SKM-1 treated with dmso at 0.1 percent for 144 hours (cell line): ENCODE results near the gene FBN3.

Source experiments
- DNase-seq: peaks from one replicate; lab custom pipeline; 2025; ENCODE audit not compliant: unreplicated experiment; lab: John Stamatoyannopoulos, UW

FBN3 gene

DNA sequence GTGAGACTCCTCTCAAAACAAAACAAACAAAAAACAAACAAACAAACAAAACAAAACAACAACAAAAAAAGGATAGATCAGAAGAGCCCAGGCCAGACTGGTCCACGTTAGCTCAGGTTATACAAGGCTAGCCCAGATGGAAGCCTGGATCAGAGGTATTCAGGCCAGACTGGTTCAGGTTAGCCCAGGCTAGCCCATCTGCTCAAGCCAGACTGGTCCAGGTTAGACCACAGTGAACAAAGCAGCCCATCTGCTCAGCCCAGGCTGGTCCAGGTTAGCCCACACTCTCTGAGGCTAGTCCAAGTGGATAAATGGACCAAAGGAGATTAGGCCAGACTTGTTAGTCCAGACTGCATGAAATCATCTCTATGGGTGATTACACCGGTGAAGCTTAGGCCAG is 55.7 kb downstream of the FBN3 start:
- no peak for DNase-seq

DNA sequence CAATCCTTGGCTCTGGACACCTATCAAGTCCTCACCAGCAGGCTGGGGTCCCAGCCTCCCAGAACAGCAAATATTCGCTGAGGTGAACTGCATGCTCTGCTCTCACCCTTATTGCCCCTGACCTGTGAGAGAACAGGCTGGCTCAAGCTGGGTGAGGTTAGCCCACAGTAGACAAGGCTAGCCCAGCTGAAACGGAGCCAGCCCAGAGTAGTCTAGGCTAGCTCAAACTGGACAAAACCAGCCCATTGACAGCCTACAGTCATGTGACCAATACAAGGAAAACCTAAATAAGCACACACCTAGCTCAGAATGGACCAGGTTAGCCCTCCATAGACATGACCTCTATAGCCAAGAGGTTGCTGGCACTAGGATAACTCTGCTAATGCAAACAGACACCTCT is 58.4 kb downstream of the FBN3 start:
- no peak for DNase-seq

DNA sequence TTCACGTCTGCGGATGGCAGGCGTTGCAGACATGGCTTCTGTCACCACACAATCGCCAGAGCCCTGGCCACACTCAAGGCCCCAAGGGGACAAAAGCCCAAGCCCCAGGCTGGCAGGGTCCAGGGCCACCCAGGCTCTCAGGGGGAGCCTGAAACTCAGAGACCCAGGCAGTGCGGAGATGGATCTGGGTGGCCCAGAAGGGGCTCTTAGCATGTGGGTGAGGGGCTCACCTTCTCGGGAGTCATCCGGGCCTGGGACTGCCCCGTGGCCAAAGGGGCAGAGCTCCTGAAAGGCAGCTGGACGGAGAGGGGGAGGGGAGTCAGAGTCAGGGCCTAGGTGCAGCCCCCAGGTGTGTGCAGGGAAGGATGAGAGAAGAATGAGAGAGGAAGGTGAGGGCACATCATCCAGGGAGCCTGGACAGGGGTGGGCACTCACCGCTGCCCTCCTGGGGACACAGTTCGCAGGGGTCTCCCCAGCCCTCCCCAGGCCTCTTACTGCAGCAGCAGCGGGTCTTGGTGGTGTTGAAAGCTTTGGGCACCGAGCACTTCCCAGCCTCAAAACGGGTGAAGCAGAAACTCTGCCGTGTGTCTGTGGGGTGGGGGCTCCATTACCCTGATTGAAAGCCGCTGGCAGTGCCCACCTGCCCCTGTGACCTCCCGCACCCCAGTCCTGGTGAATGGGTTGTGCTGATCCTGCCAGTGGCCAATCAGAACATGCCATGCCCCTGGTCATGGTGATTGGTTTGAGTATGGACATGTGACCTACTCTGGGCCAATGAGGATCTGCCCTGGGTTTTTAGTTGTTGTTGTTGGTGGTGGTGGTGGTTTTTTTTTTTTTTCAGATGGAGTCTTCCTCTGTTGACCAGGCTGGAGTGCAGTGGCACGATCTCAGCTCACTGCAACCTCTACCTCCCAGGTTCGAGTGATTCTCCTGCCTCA is 59.5 kb downstream of the FBN3 start:
- DNase-seq: no peak

DNA sequence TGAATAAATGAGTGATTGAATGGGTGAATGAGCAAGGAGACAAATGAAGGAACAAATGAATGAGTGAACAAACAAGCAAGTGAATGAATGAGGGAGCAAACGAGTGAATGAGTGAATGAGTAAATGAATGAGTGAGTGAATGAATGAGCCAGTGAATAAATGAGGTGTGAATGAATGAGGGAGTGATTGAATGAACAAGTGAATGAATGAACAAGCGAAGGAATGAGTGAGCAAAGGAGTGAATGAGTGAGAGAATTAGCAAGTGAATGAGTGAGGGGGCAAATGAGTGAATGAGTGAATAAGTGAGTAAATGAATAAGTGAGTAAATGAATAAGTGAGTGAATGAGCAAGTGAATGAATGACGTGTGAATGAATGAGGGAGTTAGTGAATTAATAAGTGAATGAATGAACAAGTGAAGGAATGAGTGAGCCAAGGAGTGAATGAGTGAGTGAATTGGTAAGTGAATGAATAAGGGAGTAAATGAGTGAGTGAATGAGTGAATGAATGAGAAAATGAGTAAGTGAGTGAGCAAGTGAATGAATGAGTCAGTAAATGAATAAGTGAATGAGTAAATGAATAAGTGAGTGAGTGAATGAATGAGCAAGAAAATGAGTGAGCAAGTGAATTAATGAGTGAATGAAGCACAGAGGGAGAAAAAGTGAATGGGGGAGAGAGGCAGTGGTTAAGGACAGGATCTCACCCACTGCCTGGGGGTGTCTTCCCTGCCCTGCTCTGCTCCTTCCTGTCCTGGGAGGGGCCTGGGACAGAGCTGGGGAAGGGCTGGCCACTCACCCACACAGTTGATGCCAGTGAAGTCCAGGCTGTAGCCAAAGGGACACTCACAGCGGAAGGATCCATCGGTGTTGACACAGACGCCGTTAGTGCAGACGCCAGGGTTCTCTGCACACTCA is 60.4 kb downstream of the FBN3 start:
- no peak for DNase-seq

DNA sequence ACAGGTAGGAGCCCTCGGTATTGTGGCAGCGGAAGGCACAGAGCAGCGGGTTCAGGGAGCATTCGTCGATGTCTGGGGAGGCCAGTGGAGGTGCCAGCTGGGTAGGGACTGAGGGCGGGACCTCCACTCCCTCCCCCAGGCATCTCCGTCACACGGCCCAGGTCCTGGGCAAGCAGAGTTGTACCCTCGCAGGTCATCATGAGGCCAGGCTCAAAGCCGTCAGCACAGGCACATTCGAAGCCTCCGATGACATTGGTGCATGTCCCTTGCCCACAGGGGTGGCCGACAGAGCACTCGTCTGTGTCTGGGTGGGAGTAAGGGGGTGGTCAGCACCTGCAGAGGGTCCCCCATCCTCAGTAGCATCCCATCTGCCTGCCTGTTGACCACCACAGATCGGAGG is 61.5 kb downstream of the FBN3 start:
- DNase-seq: no peak

DNA sequence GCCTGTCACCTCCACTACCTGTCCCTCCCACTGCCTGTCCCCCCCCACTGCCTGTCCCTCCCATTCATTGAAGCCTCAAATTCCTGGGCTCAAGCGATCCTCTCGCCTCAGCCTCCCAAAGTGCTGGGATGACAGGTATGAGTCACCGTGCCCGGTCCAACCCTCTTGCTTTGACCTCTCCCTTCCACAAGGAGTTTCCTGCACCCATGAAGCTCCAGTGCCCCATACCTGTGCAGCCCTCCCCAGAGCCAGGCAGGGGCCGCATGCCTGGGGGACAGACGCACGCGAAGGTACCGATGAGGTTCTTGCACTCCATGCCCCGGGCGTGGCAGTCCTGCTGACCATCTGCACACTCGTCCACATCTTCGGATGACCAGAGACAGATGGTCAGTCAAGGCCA is 62.5 kb downstream of the FBN3 start:
- DNase-seq: no peak

DNA sequence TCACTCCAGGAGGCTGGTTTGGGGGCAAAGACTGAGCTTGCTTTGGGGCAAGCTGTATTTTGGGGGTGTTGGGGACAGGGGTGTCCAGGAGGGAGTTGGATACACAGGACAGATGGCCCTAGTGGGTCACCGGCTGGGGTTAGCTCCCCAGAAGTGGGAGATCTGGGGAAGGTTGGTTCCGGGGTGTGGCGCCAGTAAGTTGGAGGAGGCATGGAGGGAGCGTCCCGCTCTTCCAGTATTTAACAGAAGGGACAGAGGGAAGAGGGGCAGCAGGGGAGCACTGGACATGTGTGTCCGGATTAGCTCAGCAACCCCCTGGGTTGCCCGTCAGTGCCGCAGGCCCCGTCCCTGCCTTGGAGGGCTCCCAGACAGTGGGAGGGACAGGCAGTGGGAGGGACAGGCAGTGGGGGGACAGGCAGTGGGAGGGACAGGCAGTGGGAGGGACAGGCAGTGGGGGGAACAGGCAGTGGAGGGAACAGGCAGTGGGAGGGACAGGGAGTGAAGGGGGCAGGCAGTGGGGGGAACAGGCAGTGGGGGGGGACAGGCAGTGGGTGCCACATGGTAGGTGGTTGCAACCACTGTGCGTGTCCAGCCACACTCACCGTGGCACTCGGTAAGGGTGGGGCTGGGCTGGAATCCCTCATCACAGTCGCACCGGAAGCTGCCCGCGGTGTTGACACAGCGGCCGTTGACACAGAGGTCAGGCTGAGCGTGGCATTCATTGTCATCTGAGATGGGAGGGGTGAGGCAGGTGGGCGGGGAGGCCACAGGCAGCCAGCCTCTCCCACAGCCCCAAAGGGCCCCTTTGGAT is 63.6 kb downstream of the FBN3 start:
- no peak for DNase-seq

DNA sequence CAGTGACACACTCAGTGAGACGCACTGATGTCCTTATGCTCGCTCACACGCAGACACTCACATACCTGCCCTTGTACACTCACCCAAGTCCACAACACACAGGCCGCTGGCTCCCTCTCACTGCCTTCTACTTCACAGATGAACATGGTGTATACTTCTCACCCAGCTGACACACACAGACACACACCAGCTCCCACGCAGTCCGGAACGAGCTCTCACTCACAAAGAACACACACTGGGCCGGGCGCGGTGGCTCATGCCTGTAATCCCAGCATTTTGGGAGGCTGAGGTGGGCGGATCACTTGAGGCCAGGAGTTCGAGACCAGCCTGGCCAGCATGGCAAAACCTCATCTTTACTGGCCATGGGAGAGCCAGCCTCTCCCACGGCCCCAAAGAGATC is 65.2 kb downstream of the FBN3 start:
- DNase-seq: no peak

DNA sequence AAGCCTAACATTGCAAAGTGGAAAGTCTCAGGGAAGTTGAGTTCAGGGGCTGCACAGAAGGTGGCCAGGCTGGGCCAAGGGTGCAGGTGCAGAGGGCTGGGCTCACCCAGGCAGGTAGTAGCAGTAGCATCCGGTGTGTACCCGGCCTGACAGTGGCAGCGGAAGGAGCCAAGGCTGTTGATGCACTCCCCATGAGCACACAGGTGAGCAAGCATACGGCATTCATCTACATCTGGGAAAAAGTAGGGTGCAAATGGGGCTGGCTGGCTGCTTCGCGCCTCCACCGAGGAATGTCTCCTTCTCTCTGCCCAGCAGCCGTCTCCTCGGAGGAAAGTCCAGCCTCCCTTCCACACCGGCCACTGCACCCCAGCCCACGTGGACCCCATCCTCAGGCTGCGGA is 66.3 kb downstream of the FBN3 start:
- DNase-seq: no peak

DNA sequence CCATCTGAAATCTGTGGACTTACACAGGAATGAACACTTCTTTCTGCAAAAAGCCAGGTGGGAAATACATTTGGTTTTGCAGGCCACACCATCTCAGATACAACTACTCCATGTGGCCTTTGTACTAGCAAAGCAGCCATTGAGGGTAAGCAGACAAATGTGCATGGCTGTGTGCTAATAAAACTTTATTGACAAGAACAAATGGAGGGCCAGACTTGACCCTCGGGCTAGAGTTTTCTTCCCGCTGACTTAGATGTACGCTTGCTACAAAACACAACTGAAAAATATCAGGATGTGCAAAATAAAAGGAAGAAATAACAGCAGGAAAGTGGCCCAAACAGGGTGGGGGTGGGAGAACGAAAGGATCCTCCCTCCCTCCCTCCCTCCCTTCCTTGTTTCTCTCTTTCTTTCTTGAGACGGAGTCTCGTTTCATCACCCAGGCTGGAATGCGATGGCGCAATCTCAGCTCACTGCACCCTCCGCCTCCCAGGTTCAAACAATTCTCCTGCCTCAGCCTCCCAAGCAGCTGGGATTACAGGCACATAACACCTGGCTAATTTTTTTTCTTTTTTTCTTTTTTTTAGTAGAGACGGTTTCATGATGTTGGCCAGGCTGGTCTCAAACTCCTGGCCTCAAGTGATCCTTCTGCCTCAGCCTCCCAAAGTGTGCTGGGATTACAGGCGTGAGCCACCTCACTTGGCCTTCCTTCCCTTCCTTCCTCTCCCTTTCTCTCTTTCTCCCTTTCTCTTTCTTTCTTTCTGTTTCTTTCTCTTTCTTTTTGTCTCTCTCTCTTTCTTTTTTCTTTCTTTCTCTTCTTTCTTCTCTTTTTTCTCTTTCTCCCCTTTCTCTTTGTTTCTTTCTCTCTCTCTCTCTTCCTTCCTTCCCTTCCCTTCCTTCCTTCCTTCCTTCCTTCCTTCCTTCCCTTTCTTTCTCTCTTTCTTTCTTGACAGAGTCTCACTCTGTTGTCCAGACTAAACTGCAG is 67.5 kb downstream of the FBN3 start:
- DNase-seq: no peak

DNA sequence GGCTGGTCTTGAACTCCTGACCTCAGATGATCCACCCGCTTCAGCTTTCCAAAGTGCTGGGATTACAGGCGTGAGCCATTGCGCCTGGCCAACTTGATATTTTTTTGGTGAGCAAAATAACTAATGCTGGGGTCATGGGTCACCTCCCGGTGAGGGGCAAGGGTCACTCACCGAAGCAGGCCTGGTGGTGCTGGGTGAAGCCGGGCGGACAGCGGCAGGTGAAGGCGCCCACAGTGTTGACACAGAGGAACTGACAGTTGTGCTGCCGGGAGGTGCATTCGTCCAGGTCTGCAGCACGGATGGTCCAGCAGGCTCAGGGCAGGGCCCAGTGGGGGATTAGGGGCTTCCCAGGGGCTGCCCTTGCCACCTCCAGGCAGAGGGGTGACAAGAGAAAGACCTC is 68.6 kb downstream of the FBN3 start:
- no peak for DNase-seq

DNA sequence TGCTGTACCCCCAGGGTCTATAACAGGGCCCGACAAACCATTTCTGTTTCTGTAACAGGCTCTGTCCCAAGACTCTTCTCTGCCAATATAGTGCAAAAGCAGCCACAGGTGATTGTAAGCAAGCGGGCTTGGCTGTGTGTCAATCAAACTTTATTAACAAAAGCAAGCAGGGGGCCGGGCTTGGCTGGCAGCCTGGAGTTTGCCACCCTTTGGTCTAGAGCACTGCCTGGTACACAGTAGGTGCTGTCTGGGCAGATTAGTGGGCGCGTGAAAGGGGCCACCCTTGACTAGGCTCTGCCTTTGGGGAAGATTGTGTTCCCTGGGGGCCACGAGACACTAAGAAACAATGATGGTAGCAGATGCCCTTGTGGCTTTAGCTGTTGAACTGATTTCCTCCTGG is 69.4 kb downstream of the FBN3 start:
- no peak for DNase-seq

DNA sequence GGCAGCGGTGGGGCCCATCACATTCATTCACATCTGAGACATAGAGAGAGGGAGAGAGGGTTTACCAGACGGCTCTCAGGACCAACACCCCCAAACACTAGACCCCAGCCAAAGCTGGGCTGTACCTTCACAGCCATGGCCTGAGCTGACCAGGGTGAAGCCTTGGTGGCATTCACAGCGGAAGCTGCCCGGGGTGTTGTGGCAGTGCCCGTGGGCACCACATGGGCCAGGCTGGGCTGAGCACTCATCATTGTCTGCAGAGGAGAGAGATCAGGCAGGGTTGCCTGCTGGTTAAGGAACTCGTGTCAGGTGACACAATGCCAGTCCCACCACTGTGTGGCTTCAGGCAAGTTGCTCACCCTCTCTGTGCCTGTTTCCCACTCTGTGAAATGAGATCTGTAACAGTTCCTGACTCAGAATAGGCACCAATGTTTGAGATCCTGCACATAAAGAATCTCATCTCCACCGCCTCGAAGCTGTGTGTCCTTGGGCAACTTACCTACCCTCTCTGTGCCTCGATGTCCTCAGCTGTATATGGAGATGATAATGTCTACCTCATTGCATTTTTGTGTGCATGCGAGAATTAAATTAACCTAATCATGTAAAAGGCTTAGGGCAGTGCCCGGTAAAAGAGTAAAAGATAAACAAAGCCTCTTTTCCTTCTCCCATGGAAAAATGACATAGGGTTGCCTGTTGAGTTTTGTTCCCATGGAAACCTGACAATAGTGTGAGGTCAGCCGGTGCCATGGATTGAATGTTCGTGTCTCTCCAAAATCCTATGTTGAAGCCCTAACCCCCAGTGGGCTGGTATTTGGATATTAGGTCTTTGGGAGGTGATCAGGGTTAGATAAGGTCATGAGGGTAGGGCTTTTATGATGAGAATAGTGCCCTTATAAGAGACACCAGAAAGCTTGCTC is 74.0 kb downstream of the FBN3 start:
- no peak for DNase-seq

DNA sequence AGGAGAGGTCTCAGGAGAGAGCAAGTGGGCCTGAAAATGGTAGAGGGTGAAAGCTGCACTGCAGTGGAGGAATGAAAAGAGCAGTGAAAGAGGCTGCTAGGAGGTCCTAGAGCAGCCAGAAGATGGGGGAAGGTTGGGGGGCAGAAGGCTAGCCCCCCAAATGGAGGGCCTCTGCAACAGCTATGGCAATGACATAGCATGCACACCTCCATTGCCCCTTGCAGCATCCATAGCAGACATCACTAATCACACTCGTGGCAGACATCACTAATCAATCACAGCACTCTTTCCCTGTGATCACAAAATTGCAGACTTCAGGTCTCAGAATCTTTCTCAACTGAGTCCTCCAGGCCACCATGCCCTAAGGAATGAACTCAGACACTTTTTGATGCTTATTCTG is 74.9 kb downstream of the FBN3 start:
- no peak for DNase-seq

DNA sequence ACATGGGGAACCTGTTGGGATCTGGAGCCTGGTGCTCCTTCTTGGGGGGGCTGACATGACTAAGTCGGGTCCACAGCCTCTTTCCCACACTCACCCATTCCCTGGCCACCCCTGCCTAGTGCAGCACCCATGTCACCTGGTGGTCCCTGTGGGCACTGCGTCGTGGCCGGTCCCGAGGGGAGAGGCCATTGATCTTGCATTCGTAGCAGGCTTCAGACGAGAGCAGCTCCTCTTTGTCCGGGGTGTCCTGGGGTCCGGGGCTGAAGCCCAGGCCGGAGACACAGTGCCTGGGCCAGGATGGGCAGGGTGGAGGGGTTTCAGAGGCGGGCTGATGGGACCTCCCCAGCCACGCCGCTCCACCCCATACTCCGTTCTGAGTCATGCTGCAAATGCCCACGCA is 77.5 kb downstream of the FBN3 start:
- no peak for DNase-seq

DNA sequence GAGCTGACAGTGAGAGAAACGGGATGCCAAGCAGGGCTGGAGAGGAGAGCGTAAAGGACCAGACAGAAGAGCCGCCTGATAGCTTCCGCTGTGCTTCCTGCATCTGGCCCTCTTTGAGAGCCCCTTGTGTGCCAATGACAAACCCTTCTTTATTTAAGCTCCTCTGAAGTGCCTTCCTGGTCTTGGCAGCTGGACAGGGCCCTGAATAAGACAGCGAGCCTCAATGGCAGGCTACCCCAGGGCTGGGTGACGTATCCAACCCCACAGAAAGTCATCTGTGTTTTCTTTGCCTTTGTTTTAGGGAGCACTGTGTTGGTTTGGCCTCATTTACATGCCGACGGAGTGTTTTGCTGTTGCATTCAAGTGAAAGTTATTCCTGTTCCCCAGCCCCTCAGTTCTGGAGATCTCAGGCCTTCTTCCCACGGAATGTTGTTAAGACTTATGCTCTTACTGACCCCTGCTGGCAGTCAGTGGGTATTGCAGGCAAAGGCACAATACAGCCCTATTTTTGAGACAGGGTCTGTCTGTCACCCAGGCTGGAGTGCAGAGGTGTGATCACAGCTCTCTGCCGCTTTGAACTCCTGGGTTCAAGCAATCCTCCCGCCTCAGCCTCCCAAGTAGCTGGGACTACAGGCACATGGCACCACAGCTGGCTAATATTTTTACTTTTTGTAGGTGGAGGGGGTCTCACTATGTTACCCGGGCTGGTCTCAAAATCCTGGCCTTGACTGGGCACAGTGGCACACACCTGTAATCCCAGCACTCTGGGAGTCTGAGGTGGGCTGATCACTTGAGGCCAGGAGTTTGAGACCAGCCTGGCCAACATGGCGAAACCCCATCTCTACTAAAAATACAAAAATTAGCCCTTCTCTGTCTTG is 80.1 kb downstream of the FBN3 start:
- no peak for DNase-seq

DNA sequence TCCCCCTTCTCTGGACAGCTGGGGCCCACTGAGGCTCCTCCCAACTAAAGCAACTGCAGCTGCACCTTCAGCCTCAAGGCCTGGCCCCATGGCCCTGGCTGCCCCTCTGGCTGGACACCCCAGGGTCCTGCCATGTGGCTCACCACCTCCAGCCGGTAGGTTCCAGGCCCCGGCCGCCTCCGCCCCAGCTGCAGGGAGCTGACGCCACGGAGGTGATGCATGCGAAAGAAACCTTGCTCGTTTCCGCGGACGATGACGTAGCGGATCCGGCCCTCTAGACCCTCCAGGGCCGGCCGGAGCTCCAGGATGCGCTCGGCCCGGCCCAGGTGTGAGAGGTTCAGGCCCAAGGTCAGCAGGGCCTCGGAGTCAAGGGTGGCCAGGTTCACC is 83.5 kb downstream of the FBN3 start:
- DNase-seq: no peak
